T-helper 1 cell treated with Interleukin-12 subunit alpha and Interleukin-12 subunit beta and Interleukin-4 antibody, amounts not matched to agents 30 ng/mL and 1 ng/mL, for 36 hours (primary cell): Measurements from ENCODE around the gene P2RX5. TPM values are rescaled to one million over a fixed set of nuclear protein-coding genes. Genes with fewer than 3 reads are reported as not detected.

ENCODE experiments used
- intact Hi-C: fragments of 100-400 bp; cut with micrococcal nuclease; formaldehyde crosslinking; loops from one replicate; pipeline ENCODE4 v1.15.1; 2024
- total RNA-seq: library from RNA; stranded (reverse); gene quantifications from 2 replicates; pipeline ENCODE4 v1.2.3, GENCODE V29; 2022

The P2RX5 gene
- total RNA-seq, 1 donor from 2014 or later = 216 TPM

DNA sequence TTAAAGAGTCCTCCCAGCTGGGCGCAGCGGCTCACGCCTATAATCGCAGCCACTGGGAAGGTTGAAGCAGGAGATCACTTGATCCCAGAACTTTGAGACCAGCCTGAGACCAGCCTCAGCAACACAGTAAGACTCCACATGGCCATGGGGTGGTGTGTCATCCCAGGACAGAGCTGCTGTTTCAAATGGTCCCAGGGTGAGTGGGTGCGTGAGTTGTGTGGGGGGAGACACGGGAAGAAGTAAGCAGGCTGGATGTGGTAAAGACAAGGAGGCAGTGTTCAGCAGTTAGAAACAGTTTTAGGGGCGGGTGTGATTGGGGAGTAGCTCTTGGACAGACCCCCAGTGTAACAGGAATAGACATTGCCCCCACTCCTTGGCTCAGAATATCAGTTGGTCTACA, 63.7 kb downstream of the P2RX5 start:
- intact Hi-C loops = loop anchor here (10.0 kb wide), 1 partner anchor 1163 kb away; the partner anchor contains the start of gene PSMB6

- intact Hi-C loops = loop anchor here (10.0 kb wide), 1 partner anchor 1164 kb away; the partner anchor contains the start of gene PSMB6
Measured at GRCh38 chr17:3630781-3631180, 65.2 kb downstream of the P2RX5 start.

- intact Hi-C loops = no loop called here
Measured at GRCh38 chr17:3627769-3628167, 68.2 kb downstream of the P2RX5 start.

DNA sequence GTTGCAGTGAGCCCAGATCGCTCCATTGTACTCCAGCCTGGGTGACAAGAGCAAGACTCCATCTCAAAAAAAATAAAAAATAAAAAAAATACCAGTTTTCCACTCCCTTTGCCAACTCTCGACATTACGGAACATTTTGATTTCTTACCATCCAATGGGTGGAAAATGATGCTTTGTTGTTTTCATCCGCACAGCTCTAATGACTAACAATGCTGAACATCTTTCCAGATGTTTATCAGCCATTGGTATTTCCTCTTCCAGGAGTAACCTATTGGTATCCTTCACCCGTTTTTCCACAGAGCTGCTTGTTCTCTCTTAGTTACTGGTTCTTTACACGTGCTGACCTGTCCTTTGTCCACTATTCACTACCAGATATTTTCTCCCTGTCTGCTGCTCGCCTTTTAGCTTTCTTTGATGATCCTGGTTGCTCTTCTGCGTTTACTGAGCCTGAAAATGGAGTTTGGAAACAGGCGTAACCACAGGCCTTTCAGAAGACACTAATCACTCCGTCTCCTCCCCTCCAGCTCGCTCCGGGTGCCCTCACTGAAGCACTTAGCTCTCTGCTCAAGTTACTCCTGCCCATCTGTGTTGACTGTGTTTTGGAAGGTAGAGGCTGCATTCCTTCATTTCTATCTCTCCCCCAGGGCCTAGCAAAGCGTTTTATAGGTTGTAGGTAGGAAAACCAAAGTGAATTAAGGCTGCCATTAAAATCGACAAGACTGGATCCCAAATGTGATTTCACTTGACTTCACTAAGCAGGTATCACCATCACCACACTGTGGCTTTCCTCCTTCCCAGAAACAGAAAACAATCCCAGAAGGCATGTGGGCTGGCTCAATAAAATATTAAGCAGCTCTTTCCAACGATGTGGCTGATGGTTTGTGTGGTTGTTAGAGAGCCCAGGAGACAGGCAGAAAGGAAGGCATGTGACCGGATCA, 68.9 kb downstream of the P2RX5 start:
- intact Hi-C loops = no loop called here

Other genes starting within 250 kb of the P2RX5 start
- 0.20 TPM in 1 of 2 replicates, not detected in the other for gene SPATA22, start 224.3 kb downstream of the P2RX5 start, total RNA-seq
- gene ASPA, start 220.2 kb downstream of the P2RX5 start, total RNA-seq = not detected in 2 replicates
- gene TRPV3, start 138.3 kb downstream of the P2RX5 start, total RNA-seq = 0.20 and 0.37 TPM in 2 replicates
- 7.7 and 9.0 TPM in 2 replicates for gene TRPV1, start 86.7 kb downstream of the P2RX5 start, total RNA-seq
- 11.4 and 13.2 TPM in 2 replicates for gene SHPK, start 59.9 kb downstream of the P2RX5 start, total RNA-seq
- 21.3 and 23.9 TPM in 2 replicates for gene CTNS, start 59.4 kb downstream of the P2RX5 start, total RNA-seq
- gene TAX1BP3, start 27.6 kb downstream of the P2RX5 start, total RNA-seq = 28.4 TPM in 2 replicates
- gene EMC6, start 27.3 kb downstream of the P2RX5 start, total RNA-seq = 38.1 and 42.5 TPM in 2 replicates
- gene HASPIN, start 27.7 kb upstream of the P2RX5 start, total RNA-seq = 26.8 and 26.9 TPM in 2 replicates
- 45.7 and 45.9 TPM in 2 replicates for gene ITGAE, start 105.0 kb upstream of the P2RX5 start, total RNA-seq
- gene NCBP3, start 150.1 kb upstream of the P2RX5 start, total RNA-seq = 45.7 and 49.4 TPM in 2 replicates
- 3.9 and 4.3 TPM in 2 replicates for gene CAMKK1, start 196.9 kb upstream of the P2RX5 start, total RNA-seq
- 0.20 and 0.32 TPM in 2 replicates for gene P2RX1, start 220.3 kb upstream of the P2RX5 start, total RNA-seq